Loucy (cell line): ENCODE measurements around the gene PRR29.

Source experiments
- H2AFZ ChIP-seq: fragments of 200-600 bp; sonication (generic); 2 replicates; pipeline ENCODE4 v1.6.0; 2016; ENCODE audit warnings: antibody characterized with exemption, mild to moderate bottlenecking, low read length, moderate library complexity
- H3F3A ChIP-seq: fragments of 200-600 bp; 2 replicates; pipeline ENCODE4 v1.6.0; 2016; ENCODE audit warnings: antibody characterized with exemption, low read depth, mild to moderate bottlenecking
- H3K27me3 ChIP-seq: fragments of 200-600 bp; sonication (generic); 2 replicates; pipeline ENCODE4 v1.6.1; 2014; ENCODE audit warnings: low read length, mild to moderate bottlenecking; ENCODE audit not compliant: insufficient read depth, poor library complexity, severe bottlenecking
- H3K36me3 ChIP-seq: fragments of 200-600 bp; sonication (generic); 2 replicates; pipeline ENCODE4 v1.6.1; 2016; ENCODE audit warnings: low read length; ENCODE audit not compliant: insufficient read depth
- H3K4me1 ChIP-seq: fragments of 200-600 bp; sonication (generic); 2 replicates; pipeline ENCODE4 v1.5.1; 2014; ENCODE audit warnings: low read length, mild to moderate bottlenecking; ENCODE audit not compliant: insufficient read depth, poor library complexity, severe bottlenecking
- H3K4me2 ChIP-seq: fragments of 200-600 bp; sonication (generic); 2 replicates; pipeline ENCODE4 v1.6.0; 2014; ENCODE audit warnings: antibody characterized with exemption, low read length, low read depth, mild to moderate bottlenecking; ENCODE audit not compliant: poor library complexity, severe bottlenecking
- H3K4me3 ChIP-seq: fragments of 200-600 bp; sonication (generic); 2 replicates; pipeline ENCODE4 v1.5.1; 2014; ENCODE audit warnings: low read length, mild to moderate bottlenecking, mixed read lengths; ENCODE audit not compliant: poor library complexity, severe bottlenecking
- H3K79me2 ChIP-seq: fragments of 200-600 bp; sonication (generic); 2 replicates; pipeline ENCODE4 v1.6.1; 2014; ENCODE audit warnings: low read length; ENCODE audit not compliant: insufficient read depth
- H3K9ac ChIP-seq: fragments of 200-600 bp; sonication (generic); 2 replicates; pipeline ENCODE4 v1.6.0; 2014; ENCODE audit warnings: mild to moderate bottlenecking, low read depth, low read length, moderate library complexity; ENCODE audit not compliant: poor library complexity, severe bottlenecking
- H3K9me2 ChIP-seq: fragments of 200-600 bp; sonication (generic); replicated peaks from 2 replicates; pipeline ENCODE4 v1.6.1; 2016; ENCODE audit warnings: low read depth, low read length, mixed read lengths
- H3K9me3 ChIP-seq: fragments of 200-600 bp; sonication (generic); 2 replicates; pipeline ENCODE4 v1.6.1; 2014; ENCODE audit warnings: mild to moderate bottlenecking, antibody characterized with exemption, low read length, low read depth; ENCODE audit not compliant: insufficient read depth
- H4K20me1 ChIP-seq: fragments of 200-600 bp; sonication (generic); 2 replicates; pipeline ENCODE4 v1.6.0; 2014; ENCODE audit warnings: antibody characterized with exemption, low read length, mild to moderate bottlenecking; ENCODE audit not compliant: insufficient read depth, poor library complexity, severe bottlenecking
- CTCF ChIP-seq: fragments of 200-600 bp; sonication (generic); conservative IDR thresholded peaks from 2 replicates; pipeline ENCODE4 v1.5.1; 2014; ENCODE audit warnings: mild to moderate bottlenecking, antibody characterized with exemption, low read length
- EZH2phosphoT487 ChIP-seq: fragments of 200-600 bp; IDR thresholded peaks from 2 replicates; pipeline ENCODE4 v1.6.1; 2018; ENCODE audit warnings: antibody characterized with exemption, mild to moderate bottlenecking, moderate library complexity, borderline replicate concordance

The PRR29 gene

GRCh38 chr17:63973930-63974593, 24.1 kb upstream of the PRR29 start:
- no peaks in the 10 kb centered on the region for H4K20me1 ChIP-seq
- no peaks in the 10 kb centered on the region for H3K9me2 ChIP-seq
- no peaks in the 10 kb centered on the region for H3F3A ChIP-seq
- no peaks in the 10 kb centered on the region for H3K36me3 ChIP-seq
- H3K9me3 ChIP-seq, result no peaks in the 10 kb centered on the region
- H3K4me1 ChIP-seq, result peaks cover 16% of the 10 kb centered on the region
- no peak overlapping the region for H2AFZ ChIP-seq
- no peaks in the 10 kb centered on the region for H3K27me3 ChIP-seq
- H3K4me2 ChIP-seq, result no peak overlapping the region
- no peak overlapping the region for H3K9ac ChIP-seq
- no peaks in the 10 kb centered on the region for H3K79me2 ChIP-seq
- TF ChIP-seq EZH2phosphoT487, result no peak
- H3K4me3 ChIP-seq, result no peak overlapping the region

- TF ChIP-seq CTCF (no peak), EZH2phosphoT487 (no peak)
- H3K36me3 ChIP-seq, result no peaks in the 10 kb centered on the region
- H3K9me3 ChIP-seq, result no peaks in the 10 kb centered on the region
- no peaks in the 10 kb centered on the region for H3K9me2 ChIP-seq
- peaks cover 16% of the 10 kb centered on the region for H3K4me1 ChIP-seq
- no peaks in the 10 kb centered on the region for H4K20me1 ChIP-seq
- H3F3A ChIP-seq, result no peaks in the 10 kb centered on the region
- H3K79me2 ChIP-seq, result no peaks in the 10 kb centered on the region
- no peak overlapping the region; the same call in 1 of the 2 replicates for H2AFZ ChIP-seq
- H3K9ac ChIP-seq, result no peak overlapping the region
- no peak overlapping the region for H3K4me3 ChIP-seq
- no peaks in the 10 kb centered on the region for H3K27me3 ChIP-seq
- H3K4me2 ChIP-seq, result no peak overlapping the region
These were observed 23.5 kb upstream of the PRR29 start for GRCh38 chr17:63974594-63975192.

GRCh38 chr17:63975541-63976092, 22.5 kb upstream of the PRR29 start:
- Histone ChIP-seq H3K36me3 (no peaks in the 10 kb centered on the region), H3K4me2 (no peak overlapping the region)

More at GRCh38 chr17:63975541-63976092, 22.5 kb upstream of the PRR29 start:
- no peak for TF ChIP-seq CTCF
- no peak for TF ChIP-seq EZH2phosphoT487
- Histone ChIP-seq H3K9me3 (no peaks in the 10 kb centered on the region), H3K27me3 (no peaks in the 10 kb centered on the region), H3K4me3 (no peak overlapping the region), H3K9ac (no peak overlapping the region), H2AFZ (no peak overlapping the region), H4K20me1 (no peaks in the 10 kb centered on the region), H3F3A (no peaks in the 10 kb centered on the region), H3K9me2 (no peaks in the 10 kb centered on the region), H3K4me1 (peaks cover 16% of the 10 kb centered on the region), H3K79me2 (no peaks in the 10 kb centered on the region)
